ENCODE data around the gene BTBD2. TPM values are rescaled to one million over a fixed set of nuclear protein-coding genes. Genes with fewer than 3 reads are reported as not detected.

Gene BTBD2
- total and polyA plus RNA-seq, 10 of the 15 experiments (the other 5 are each of a cell fraction or from before 2014, with no cell fraction given) = 0.13 to 66.2 (median 10.4) TPM

- WGBS (ENCODE audit: insufficient coverage, insufficient replicate concordance, low lambda C conversion rate, missing lambda C conversion rate) = 90% methylated on average over 33 of the region's 34 CpGs
- ChIA-PET CTCF (no interaction called here), POLR2A (no interaction called here), SMC1A (ENCODE audit: uncharacterized antibody, unreplicated experiment) (no interaction called here), RAD21 (ENCODE audit: unreplicated experiment) (no interaction called here)
- Histone ChIP-seq H3K27ac (ENCODE audit: control insufficient read depth, insufficient read depth) (no peak overlapping the region), H2AFZ (ENCODE audit: control insufficient read depth, low read depth, low read length) (no peak overlapping the region), H3K4me3 (no peak overlapping the region), H3K9me3 (replicated peaks; ENCODE audit: control insufficient read depth, insufficient read depth, low read length) (no peaks in the 10 kb centered on the region; the same call in 2 of the 3 replicates), H4K20me1 (ENCODE audit: control insufficient read depth, insufficient read depth) (peaks cover 5% of the 10 kb centered on the region; the same call in 1 of the 2 replicates), H3K36me3 (ENCODE audit: control insufficient read depth in 2 of 2, insufficient read depth in 2 of 2, low read length in 1 of 2) (peaks cover 3 to 15% of the 10 kb centered on the region in 2 experiments; a peak in 2 of 4 replicates), H3K4me1 (ENCODE audit: control insufficient read depth, insufficient read depth, low read length) (peaks cover 3% of the 10 kb centered on the region; the same call in 1 of the 2 replicates), H3K4me2 (ENCODE audit: control insufficient read depth, insufficient read depth) (no peak overlapping the region), H3K79me2 (ENCODE audit: control insufficient read depth, insufficient read depth, low read length) (peaks cover 68% of the 10 kb centered on the region), H3K9ac (ENCODE audit: control insufficient read depth, insufficient read depth, low read length) (no peak overlapping the region), H3K27me3 (replicated peaks in 1 of 2; ENCODE audit: control insufficient read depth in 2 of 2, insufficient read depth in 2 of 2, low read length in 1 of 2) (no peaks in the 10 kb centered on the region)
- FAIRE-seq = no peak
- TF ChIP-seq HDAC6 (IDR thresholded peaks at IDR 0.05; ENCODE audit: unreplicated experiment) (no peak), NKRF (conservative IDR thresholded peaks at IDR 0.05) (no peak), JUND (IDR thresholded peaks at IDR 0.05; ENCODE audit: low read depth, low read length) (no peak), CBFB (IDR thresholded peaks at IDR 0.05; ENCODE audit: low read depth) (no peak), ZNF217 (IDR thresholded peaks at IDR 0.05) (no peak), TARDBP (IDR thresholded peaks at IDR 0.05; ENCODE audit: borderline replicate concordance) (no peak), REST (IDR thresholded peaks at IDR 0.05; ENCODE audit: low read depth, low read length) (no peak)
- no TSS peak for BruUV-seq (replicated peaks)
- no peak for DNase-seq (ENCODE audit: low read depth, low spot score)
- intact Hi-C loops (cut with micrococcal nuclease; ENCODE audit: unreplicated experiment) (no loop called here), in situ Hi-C loops (cut with MboI) (no loop called here)
- ATAC-seq = no peak
These were observed 67.8 kb downstream of the BTBD2 start for GRCh38 chr19:1947651-1948209.
